22Rv1 (cell line): ENCODE data around the gene RBM6.

Experiments used
- CTCF ChIP-seq: fragments of 450-650 bp; IDR thresholded peaks from 2 replicates; pipeline ENCODE4 v1.5.1; 2017; ENCODE audit warnings: mild to moderate bottlenecking
- ZFX ChIP-seq: fragments of 450-650 bp; IDR thresholded peaks from 2 replicates; pipeline ENCODE4 v1.6.1; 2017; ENCODE audit warnings: antibody characterized with exemption, borderline replicate concordance

DNA sequence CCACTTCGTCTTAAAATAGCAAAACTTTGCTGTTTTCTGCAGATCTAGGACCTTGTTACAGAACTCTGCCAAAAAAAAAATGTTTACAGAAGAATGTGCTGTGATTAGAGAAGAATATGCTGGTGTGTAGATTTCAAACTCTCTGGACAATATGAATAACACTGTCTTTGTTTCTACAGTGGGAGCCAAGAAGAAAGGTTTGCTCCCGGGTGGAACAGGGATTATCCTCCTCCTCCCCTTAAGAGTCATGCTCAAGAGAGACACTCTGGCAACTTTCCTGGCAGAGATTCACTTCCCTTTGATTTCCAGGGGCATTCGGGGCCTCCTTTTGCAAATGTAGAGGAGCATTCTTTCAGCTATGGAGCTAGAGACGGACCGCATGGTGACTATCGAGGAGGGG lies 27.3 kb downstream of the RBM6 start:
- no peak for TF ChIP-seq CTCF
- no peak for TF ChIP-seq ZFX
